Measurements from ENCODE around the gene EVA1C. TPM values are rescaled to one million over a fixed set of nuclear protein-coding genes. Genes with fewer than 3 reads are reported as not detected.
A peak's percentile ranks its signal among the peaks of the same experiment; 100 is the strongest.

The EVA1C gene
- total RNA-seq, 1 experiment from 2014 or later = 0.98 TPM

DNA sequence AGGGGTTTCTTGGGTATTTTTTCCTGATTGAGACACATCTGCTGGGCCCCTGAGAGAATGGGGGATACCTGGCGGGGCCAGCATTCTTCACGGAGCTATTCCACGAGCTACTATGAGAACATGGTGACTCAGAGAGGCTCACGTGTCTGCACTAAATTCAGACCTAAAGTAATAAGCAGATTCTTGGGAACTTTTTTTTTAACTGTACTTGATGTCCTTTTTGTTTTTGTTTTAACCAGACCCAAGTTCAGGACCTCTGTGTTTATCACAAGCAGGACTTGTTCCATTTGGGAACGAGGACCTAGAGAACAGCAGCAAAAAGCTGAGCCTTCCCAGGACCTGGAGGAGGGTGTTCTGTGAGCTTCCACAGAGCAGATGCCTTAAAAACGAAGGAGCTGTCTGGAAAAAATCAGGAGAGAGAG lies 44.0 kb downstream of the EVA1C start:
- Histone ChIP-seq H3K18ac (ENCODE audit: insufficient read length, low read depth, low read length) (no peak overlapping the region), H3K4me2 (ENCODE audit: insufficient read depth, insufficient read length, low read length) (no peak overlapping the region), H3K14ac (ENCODE audit: insufficient read depth, low read length) (no peak overlapping the region), H3K9me3 (ENCODE audit: control insufficient read depth, low read depth, low read length) (peaks cover under 1% of the 10 kb centered on the region), H2AK5ac (ENCODE audit: insufficient read length, low read length) (no peak overlapping the region), H2BK12ac (ENCODE audit: insufficient read length, low read depth, low read length) (no peak overlapping the region), H3K4ac (ENCODE audit: low read depth, low read length) (no peak overlapping the region), H3K79me1 (ENCODE audit: insufficient read depth, low read depth, low read length, poor library complexity, severe bottlenecking) (no peaks in the 10 kb centered on the region), H2BK15ac (ENCODE audit: low read depth, low read length) (no peak overlapping the region), H2BK20ac (ENCODE audit: low read depth, low read length, poor library complexity, severe bottlenecking) (no peak overlapping the region), H3K79me2 (ENCODE audit: insufficient read depth, low read length) (no peaks in the 10 kb centered on the region), H3T11ph (ENCODE audit: low read length) (no peak overlapping the region), H4K91ac (ENCODE audit: insufficient read length, low read depth, low read length) (no peak overlapping the region), H2BK5ac (ENCODE audit: insufficient read length, low read length) (no peak overlapping the region), H3K9ac (ENCODE audit: extremely low read depth, insufficient read length, low read length) (no peak overlapping the region), H4K20me1 (ENCODE audit: control insufficient read depth, insufficient read depth, insufficient read length) (no peaks in the 10 kb centered on the region), H3K27ac (ENCODE audit: insufficient read length, low read depth, low read length) (no peak overlapping the region), H3K23me2 (ENCODE audit: insufficient read length, low read depth, low read length, poor library complexity, severe bottlenecking) (no peaks in the 10 kb centered on the region), H3K4me1 (ENCODE audit: insufficient read depth, low read length) (no peaks in the 10 kb centered on the region), H3K56ac (ENCODE audit: insufficient read length, low read depth, low read length) (no peak overlapping the region), H4K5ac (ENCODE audit: insufficient read length, low read depth, low read length) (no peak overlapping the region), H3K27me3 (ENCODE audit: insufficient read depth, low read length) (no peaks in the 10 kb centered on the region), H2BK120ac (ENCODE audit: low read depth, low read length, poor library complexity, severe bottlenecking) (no peak overlapping the region), H2AFZ (ENCODE audit: low read length) (no peak overlapping the region), H3K23ac (ENCODE audit: insufficient read length, low read depth, low read length) (no peak overlapping the region), H4K8ac (replicated peaks; ENCODE audit: insufficient read length, low read depth, low read length) (no peak overlapping the region)
- DNase-seq = no peak
- Mint-ChIP-seq H3K4me1 (peaks cover 18 to 22% of the 10 kb centered on the region in 2 experiments), H3K27ac (peak overlapping the region in 2 of 3 experiments; percentile 68 to 86; a peak in 3 of 7 replicates), H3K27me3 (ENCODE audit: low read depth) (no peaks in the 10 kb centered on the region; the same call in 1 of the 2 replicates), H3K9me3 (peaks cover 0 to 3% of the 10 kb centered on the region in 2 experiments; a peak in 3 of 5 replicates), H3K4me3 (no peak overlapping the region), H3K36me3 (ENCODE audit: insufficient read depth in 1 of 3, low read depth in 3 of 3) (0 out of 7 replicates have a peak, but pooled peaks cover 0 to 4% (median 0%) of the 10 kb centered on the region in 3 experiments)
- TF ChIP-seq, protein P1, sequence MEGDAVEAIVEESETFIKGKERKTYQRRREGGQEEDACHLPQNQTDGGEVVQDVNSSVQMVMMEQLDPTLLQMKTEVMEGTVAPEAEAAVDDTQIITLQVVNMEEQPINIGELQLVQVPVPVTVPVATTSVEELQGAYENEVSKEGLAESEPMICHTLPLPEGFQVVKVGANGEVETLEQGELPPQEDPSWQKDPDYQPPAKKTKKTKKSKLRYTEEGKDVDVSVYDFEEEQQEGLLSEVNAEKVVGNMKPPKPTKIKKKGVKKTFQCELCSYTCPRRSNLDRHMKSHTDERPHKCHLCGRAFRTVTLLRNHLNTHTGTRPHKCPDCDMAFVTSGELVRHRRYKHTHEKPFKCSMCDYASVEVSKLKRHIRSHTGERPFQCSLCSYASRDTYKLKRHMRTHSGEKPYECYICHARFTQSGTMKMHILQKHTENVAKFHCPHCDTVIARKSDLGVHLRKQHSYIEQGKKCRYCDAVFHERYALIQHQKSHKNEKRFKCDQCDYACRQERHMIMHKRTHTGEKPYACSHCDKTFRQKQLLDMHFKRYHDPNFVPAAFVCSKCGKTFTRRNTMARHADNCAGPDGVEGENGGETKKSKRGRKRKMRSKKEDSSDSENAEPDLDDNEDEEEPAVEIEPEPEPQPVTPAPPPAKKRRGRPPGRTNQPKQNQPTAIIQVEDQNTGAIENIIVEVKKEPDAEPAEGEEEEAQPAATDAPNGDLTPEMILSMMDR (conservative IDR thresholded peaks at IDR 0.05) = no peak
- no CpG with 5 or more reads among the region's 6 CpGs for WGBS (ENCODE audit: extremely low coverage, insufficient read length, low lambda C conversion rate)
